Measurements from ENCODE around the gene HPGDS. TPM values are rescaled to one million over a fixed set of nuclear protein-coding genes. Genes with fewer than 3 reads are reported as not detected.
"Not testable (repeated sequence)": the region's sequence is repeated elsewhere in the genome, so short reads cannot be mapped to it uniquely, and the experiment has no call there.

Gene HPGDS
- total RNA-seq, 2 donors from 2014 or later, result 2.1 to 3.4 TPM

GRCh38 chr4:94339779-94340178 lies 2.9 kb downstream of the HPGDS start:
- no peaks in the 10 kb centered on the region for H3K9me3 ChIP-seq

GRCh38 chr4:94338681-94339351 lies 3.8 kb downstream of the HPGDS start:
- H3K4me1 ChIP-seq (replicated peaks), result peaks cover 6% of the 10 kb centered on the region
- WGBS, result 12% methylated on average over 4 of the region's 4 CpGs
- H3K9me3 ChIP-seq, result no peaks in the 10 kb centered on the region
- no peak overlapping the region for H3K4me3 ChIP-seq
- H3K27me3 ChIP-seq (replicated peaks; ENCODE audit: insufficient read depth), result no peaks in the 10 kb centered on the region
- H3K36me3 ChIP-seq, result no peaks in the 10 kb centered on the region
- intact Hi-C loops (cut with DNase I), result no loop called here
- no peak for DNase-seq (ENCODE audit: low spot score)
- peak overlapping the region in 1 of 2 donors; percentile 54 for H3K27ac ChIP-seq
- TF ChIP-seq POLR2AphosphoS5 (IDR thresholded peaks at IDR 0.05) (peak; percentile 84), POLR2A (IDR thresholded peaks at IDR 0.05) (no peak)
- TF ChIP-seq, protein P1, sequence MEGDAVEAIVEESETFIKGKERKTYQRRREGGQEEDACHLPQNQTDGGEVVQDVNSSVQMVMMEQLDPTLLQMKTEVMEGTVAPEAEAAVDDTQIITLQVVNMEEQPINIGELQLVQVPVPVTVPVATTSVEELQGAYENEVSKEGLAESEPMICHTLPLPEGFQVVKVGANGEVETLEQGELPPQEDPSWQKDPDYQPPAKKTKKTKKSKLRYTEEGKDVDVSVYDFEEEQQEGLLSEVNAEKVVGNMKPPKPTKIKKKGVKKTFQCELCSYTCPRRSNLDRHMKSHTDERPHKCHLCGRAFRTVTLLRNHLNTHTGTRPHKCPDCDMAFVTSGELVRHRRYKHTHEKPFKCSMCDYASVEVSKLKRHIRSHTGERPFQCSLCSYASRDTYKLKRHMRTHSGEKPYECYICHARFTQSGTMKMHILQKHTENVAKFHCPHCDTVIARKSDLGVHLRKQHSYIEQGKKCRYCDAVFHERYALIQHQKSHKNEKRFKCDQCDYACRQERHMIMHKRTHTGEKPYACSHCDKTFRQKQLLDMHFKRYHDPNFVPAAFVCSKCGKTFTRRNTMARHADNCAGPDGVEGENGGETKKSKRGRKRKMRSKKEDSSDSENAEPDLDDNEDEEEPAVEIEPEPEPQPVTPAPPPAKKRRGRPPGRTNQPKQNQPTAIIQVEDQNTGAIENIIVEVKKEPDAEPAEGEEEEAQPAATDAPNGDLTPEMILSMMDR (IDR thresholded peaks at IDR 0.05), result no peak

More at GRCh38 chr4:94339779-94340178, 2.9 kb downstream of the HPGDS start:
- peaks cover 5% of the 10 kb centered on the region for H3K4me1 ChIP-seq (replicated peaks)
- peak overlapping the region in 1 of 2 donors; percentile 54 for H3K27ac ChIP-seq
- 69% methylated on average over 9 of the region's 9 CpGs for WGBS
- H3K4me3 ChIP-seq, result no peak overlapping the region
- intact Hi-C loops (cut with DNase I), result no loop called here
- no peaks in the 10 kb centered on the region for H3K27me3 ChIP-seq (replicated peaks; ENCODE audit: insufficient read depth)
- TF ChIP-seq POLR2AphosphoS5 (IDR thresholded peaks at IDR 0.05) (no peak), POLR2A (IDR thresholded peaks at IDR 0.05) (no peak)
- TF ChIP-seq, protein P1 (IDR thresholded peaks at IDR 0.05), result no peak
- no peak for DNase-seq (ENCODE audit: low spot score)
- no peaks in the 10 kb centered on the region for H3K36me3 ChIP-seq

GRCh38 chr4:94336791-94337190 lies 5.8 kb downstream of the HPGDS start:
- WGBS, result 89% methylated on average over 5 of the region's 5 CpGs
- H3K4me1 ChIP-seq (replicated peaks); intact Hi-C loops (cut with DNase I): not testable (repeated sequence)

DNA sequence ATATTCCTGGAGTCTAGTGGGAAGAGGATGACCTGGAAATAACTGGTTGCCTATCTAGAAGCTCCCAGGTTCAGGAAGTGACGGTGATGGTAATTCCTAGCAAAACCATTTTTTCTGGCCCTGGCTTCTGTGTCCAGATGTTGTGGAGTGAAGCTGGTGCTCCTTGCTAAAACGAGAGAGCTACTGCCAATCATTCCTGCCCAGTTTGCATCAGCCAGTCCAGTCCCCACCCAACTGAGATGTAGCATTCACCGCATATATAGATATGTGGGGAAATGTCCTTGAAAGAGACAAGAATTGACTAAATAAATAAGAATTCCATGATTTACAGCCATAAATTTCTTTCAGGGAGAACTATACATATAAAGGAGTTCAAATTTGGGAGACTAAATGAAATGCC lies 6.3 kb downstream of the HPGDS start:
- no peak overlapping the region for H3K4me3 ChIP-seq
- intact Hi-C loops (cut with DNase I), result no loop called here
- no peak for DNase-seq (ENCODE audit: low spot score)
- H3K27me3 ChIP-seq (replicated peaks; ENCODE audit: insufficient read depth), result no peaks in the 10 kb centered on the region
- no peaks in the 10 kb centered on the region for H3K36me3 ChIP-seq
- peak overlapping the region in 1 of 2 donors; percentile 54 for H3K27ac ChIP-seq
- H3K9me3 ChIP-seq, result no peaks in the 10 kb centered on the region
- H3K4me1 ChIP-seq (replicated peaks), result peaks cover 6% of the 10 kb centered on the region
- TF ChIP-seq POLR2A (IDR thresholded peaks at IDR 0.05) (no peak), POLR2AphosphoS5 (IDR thresholded peaks at IDR 0.05) (no peak)
- TF ChIP-seq, protein P1 (IDR thresholded peaks at IDR 0.05), result no peak
- WGBS, result 84% methylated on average over 3 of the region's 3 CpGs

More at GRCh38 chr4:94336791-94337190, 5.8 kb downstream of the HPGDS start:
- H3K9me3 ChIP-seq; H3K36me3 ChIP-seq; H3K27me3 ChIP-seq (replicated peaks; ENCODE audit: insufficient read depth); H3K4me3 ChIP-seq; DNase-seq (ENCODE audit: low spot score): not testable (repeated sequence)
- H3K27ac ChIP-seq, result peak overlapping the region in 1 of 2 donors; percentile 54

- WGBS, result 26% methylated on average over 3 of the region's 3 CpGs
- DNase-seq (ENCODE audit: low spot score), result peak; percentile 88
- Histone ChIP-seq H3K27me3 (replicated peaks; ENCODE audit: insufficient read depth) (no peaks in the 10 kb centered on the region), H3K4me3 (no peak overlapping the region), H3K27ac (peak overlapping the region in 1 of 2 donors; percentile 54), H3K4me1 (replicated peaks) (peaks cover 6% of the 10 kb centered on the region), H3K36me3 (no peaks in the 10 kb centered on the region), H3K9me3 (no peaks in the 10 kb centered on the region)
- intact Hi-C loops (cut with DNase I), result no loop called here
- TF ChIP-seq POLR2A (IDR thresholded peaks at IDR 0.05) (no peak), POLR2AphosphoS5 (IDR thresholded peaks at IDR 0.05) (peak; percentile 88)
Observed at GRCh38 chr4:94334962-94335361, 7.7 kb downstream of the HPGDS start.

DNA sequence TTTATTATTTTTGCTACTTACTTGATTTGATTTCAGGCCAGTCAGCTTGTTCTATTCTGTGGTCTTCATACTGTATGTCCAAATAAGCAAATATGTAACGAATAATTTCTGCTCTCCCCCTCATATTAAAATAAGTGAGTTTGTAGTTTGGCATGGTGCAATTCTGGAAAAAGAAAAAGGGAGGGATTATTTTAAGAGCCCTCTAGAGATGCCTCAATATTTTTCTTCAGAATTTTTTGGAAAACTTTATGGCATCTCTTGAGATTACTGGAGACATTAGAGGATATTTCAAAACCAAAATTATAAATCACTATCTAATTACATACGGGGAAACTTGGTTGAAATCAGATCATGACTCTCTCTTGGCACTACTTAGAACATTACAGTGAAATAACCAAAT lies 8.2 kb downstream of the HPGDS start:
- H3K4me3 ChIP-seq, result no peak overlapping the region
- no peaks in the 10 kb centered on the region for H3K27me3 ChIP-seq (replicated peaks; ENCODE audit: insufficient read depth)
- DNase-seq (ENCODE audit: low spot score), result no peak
- peaks cover 6% of the 10 kb centered on the region for H3K4me1 ChIP-seq (replicated peaks)
- intact Hi-C loops (cut with DNase I), result no loop called here
- peak overlapping the region in 1 of 2 donors; percentile 54 for H3K27ac ChIP-seq
- TF ChIP-seq, protein P1 (IDR thresholded peaks at IDR 0.05), result no peak
- TF ChIP-seq POLR2AphosphoS5 (IDR thresholded peaks at IDR 0.05), result no peak
- TF ChIP-seq POLR2A (IDR thresholded peaks at IDR 0.05), result no peak
- H3K9me3 ChIP-seq, result no peaks in the 10 kb centered on the region
- 40% methylated on average over 2 of the region's 2 CpGs for WGBS
- no peaks in the 10 kb centered on the region for H3K36me3 ChIP-seq
